NK-92 (cell line): ENCODE results near the gene RABGAP1L.
"Not testable (repeated sequence)": the region's sequence is repeated elsewhere in the genome, so short reads cannot be mapped to it uniquely, and the experiment has no call there.

Experiments
- DNase-seq: peaks from one replicate; lab custom pipeline; 2025; ENCODE audit not compliant: unreplicated experiment; lab: John Stamatoyannopoulos, UW

Gene RABGAP1L

DNA sequence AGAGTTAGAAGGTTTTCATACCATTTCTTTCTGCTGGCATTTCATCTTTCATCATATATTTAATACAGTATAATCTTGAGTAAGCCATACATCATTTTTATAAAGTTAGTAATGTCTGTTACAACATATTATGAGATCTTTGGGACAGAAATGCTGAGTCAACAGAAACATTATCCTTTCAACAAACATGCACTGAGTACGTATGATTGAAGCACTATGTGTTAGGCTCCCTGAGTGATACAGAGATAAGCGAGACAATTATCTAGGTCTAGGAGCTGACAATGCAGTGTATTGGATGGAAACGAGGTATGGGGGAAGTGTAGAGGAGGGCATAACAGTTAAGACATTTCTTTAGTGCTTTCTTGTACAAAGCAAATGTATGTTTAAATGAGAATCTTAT is 268.7 kb downstream of the RABGAP1L start:
- DNase-seq: no peak

- DNase-seq: no peak
Observed at GRCh38 chr1:174428739-174429138, 269.4 kb downstream of the RABGAP1L start.

DNA sequence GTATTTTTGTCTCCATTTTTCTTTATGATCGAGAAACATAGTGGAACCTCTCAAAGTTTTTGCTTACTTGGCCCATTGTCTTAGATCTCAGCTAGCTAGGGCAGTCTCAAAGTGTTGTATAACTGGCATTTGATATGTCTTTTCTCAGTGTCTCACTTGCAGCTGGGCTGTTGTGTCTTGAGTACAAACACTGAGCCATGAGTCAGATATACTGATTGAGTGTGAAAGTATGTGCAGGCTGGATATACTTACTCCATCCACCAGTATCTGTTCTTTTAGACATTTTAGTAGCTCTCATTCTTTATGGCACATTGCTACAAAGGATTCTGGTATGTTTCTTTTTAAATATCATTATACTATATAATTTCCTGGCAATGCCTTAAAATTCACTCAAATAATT is 274.1 kb downstream of the RABGAP1L start:
- DNase-seq: no peak

GRCh38 chr1:174445351-174445750 is 286.0 kb downstream of the RABGAP1L start:
- DNase-seq: no peak

DNA sequence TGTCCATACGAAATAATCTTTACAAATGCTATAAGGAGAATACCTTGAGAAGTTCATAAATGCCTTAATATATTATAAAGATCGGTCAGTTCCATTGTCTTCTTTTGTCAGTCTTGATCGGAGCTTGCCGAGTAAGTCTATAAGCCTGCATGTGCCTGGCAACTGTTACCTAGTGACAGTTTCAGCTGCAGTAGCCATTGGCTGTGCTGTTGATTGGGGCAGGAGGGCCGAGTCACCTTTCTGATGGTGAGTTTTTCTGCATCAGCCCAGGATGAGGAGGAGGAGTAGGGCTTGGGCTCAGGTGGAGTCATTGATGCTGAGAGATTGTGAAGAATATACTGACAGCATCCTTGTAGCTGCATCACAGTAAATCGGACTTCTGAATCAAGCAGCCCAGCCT is 286.5 kb downstream of the RABGAP1L start:
- no peak for DNase-seq

DNA sequence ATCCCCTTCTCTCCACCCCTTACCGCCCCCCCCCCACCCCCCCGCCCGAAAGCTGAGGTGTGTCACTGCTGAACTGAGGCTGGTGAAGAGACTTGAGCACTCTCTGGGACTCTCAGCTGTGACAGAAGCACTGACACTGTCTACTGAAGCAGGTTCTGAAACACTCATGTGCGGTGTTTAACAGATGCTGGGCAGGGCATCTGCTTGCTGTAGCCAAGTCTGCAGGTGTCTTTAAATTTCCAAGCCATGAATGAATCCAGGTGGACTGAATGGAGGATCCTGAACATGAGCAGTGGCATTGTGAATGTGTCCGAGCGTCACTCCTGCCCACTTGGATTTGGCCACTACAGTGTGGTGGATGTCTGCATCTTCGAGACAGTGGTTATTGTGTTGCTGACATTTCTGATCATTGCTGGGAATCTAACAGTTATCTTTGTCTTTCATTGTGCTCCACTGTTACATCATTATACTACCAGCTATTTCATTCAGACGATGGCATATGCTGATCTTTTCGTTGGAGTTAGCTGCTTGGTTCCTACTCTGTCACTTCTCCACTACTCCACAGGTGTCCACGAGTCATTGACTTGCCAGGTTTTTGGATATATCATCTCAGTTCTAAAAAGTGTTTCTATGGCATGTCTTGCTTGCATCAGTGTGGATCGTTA is 288.7 kb downstream of the RABGAP1L start, which contains the start of gene GPR52:
Gene GPR52 (plus strand): TSS at position 99 of the 665 bp plus-strand sequence. CDS start 148 bp downstream, at position 247.
- no peak for DNase-seq

DNA sequence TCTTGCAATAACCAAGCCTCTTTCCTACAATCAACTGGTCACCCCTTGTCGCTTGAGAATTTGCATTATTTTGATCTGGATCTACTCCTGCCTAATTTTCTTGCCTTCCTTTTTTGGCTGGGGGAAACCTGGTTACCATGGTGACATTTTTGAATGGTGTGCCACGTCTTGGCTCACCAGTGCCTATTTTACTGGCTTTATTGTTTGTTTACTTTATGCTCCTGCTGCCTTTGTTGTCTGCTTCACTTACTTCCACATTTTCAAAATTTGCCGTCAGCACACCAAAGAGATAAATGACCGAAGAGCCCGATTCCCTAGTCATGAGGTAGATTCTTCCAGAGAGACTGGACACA is 289.2 kb downstream of the RABGAP1L start:
- no peak for DNase-seq

DNA sequence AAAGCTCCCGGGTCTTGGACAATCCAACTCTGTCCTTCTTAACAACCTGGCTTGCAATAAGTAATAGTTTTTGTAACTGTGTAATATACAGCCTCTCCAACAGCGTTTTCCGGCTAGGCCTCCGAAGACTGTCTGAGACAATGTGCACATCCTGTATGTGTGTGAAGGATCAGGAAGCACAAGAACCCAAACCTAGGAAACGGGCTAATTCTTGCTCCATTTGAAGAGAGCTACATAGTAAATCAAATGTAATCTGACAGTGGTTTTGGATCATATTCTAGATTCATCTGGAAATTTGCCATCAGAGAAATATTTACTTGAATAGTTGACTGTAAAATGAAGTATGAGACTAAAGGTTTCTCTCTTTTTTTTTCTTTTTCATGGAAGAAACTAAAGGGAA is 289.7 kb downstream of the RABGAP1L start:
- no peak for DNase-seq

- no peak for DNase-seq
Observed at GRCh38 chr1:174451408-174451807, 292.1 kb downstream of the RABGAP1L start.

- no peak for DNase-seq
Observed at GRCh38 chr1:174465855-174466254, 306.5 kb downstream of the RABGAP1L start.

GRCh38 chr1:174466607-174467006 is 307.3 kb downstream of the RABGAP1L start:
- DNase-seq: no peak

- no peak for DNase-seq
Observed at GRCh38 chr1:174469052-174469451, 309.7 kb downstream of the RABGAP1L start.

DNA sequence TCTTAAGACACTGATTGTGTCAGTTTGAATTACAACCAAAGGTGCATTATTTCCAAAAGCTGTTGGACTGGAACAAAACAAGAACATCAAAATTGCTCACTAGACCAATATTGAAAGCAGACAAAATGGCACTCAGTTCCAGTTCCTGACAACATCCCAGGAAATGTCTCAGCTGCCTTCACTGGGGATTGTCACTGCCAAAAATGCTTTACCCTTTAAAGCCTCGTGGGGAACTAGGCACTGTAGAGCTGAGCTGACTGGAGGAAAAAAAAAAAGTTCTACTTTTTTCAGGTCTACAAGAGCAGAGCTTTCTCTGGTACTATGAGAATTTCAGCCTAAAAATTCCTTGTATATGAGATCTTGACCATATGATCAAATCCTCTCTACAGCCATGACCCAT is 310.4 kb downstream of the RABGAP1L start:
- no peak for DNase-seq

GRCh38 chr1:174479281-174479680 is 320.0 kb downstream of the RABGAP1L start:
- no peak for DNase-seq

- no peak for DNase-seq
Observed at GRCh38 chr1:174480324-174480723, 321.0 kb downstream of the RABGAP1L start.

DNA sequence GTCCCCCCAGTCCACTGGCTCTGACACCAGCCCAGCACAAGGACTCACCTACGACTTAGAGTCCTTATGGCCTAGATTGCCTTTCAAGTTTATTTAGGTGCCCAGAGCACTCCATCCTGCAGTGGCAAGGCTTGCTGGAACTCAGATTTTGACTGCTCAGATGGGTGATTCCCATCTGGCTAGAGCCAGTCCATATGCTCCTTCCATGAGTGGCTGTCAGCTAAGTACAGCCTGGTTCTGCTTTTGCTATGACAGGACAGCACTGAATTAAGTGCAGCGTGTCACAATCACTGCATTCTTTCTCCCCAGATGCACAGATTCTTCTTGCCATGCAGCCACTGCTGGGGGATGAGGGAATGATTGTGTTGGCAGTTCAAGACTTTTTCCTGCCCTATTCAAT is 332.3 kb downstream of the RABGAP1L start:
- DNase-seq: no peak

- no peak for DNase-seq
Observed at GRCh38 chr1:174497478-174497877, 338.2 kb downstream of the RABGAP1L start.

- DNase-seq: not testable (repeated sequence)
Observed at GRCh38 chr1:174516755-174517154, 357.4 kb downstream of the RABGAP1L start.

DNA sequence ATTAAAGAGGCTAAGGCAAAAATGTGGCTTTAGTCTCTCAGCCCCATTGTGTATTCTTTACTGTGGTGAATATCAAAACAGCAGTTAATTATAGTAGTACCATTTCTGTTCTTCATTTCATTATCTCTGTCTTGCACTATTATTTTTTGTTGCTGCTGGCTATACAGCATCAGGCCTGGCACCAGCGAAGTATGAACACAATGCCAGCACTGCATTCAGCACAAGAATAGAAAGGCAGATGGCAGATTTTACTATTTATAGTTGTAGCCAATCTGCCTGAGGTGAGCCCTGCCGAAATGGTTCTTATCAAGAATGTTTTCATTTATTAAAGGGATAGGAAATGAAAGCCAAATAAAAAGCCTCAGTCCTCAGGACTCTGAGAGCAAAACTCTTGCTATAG is 360.5 kb downstream of the RABGAP1L start:
- DNase-seq: no peak

DNA sequence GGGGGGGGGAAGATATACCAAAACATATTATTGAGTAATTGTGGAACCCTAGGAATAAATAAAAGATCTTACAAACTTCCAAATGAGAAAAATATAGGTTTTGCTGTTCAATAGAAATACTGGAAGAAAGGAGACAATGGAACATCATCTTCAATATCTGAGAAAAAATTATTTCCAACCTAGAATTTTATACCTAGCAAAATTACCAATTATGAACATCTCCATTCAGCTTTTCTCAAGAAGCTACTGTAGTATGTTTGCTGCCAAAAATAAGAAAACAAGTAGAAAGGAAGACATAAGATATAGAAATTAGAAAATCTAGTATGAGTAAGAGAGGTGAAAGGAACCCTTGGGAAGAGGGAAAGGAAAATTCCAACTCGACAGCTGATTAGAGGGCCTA is 372.4 kb downstream of the RABGAP1L start:
- DNase-seq: no peak

GRCh38 chr1:174534789-174535188 is 375.5 kb downstream of the RABGAP1L start:
- no peak for DNase-seq

DNA sequence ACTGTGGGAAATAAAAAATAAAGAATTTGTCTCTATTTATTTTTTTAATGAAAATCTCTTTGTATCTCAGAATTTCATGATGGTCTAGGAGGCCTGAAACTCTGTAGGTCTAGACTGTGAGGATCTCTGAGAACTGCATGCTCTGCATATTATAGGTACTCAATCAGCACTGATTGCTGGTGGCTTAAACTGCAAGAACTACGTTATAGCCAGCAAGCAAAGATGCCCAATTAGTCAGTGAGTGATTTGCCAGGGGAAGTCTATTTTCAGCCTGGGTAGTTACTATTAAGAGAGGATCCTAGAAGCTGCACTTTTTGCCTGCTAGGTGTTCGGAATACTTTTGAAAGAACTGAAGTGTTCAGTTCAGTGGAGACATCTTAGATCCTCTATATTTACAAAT is 375.9 kb downstream of the RABGAP1L start:
- no peak for DNase-seq

DNA sequence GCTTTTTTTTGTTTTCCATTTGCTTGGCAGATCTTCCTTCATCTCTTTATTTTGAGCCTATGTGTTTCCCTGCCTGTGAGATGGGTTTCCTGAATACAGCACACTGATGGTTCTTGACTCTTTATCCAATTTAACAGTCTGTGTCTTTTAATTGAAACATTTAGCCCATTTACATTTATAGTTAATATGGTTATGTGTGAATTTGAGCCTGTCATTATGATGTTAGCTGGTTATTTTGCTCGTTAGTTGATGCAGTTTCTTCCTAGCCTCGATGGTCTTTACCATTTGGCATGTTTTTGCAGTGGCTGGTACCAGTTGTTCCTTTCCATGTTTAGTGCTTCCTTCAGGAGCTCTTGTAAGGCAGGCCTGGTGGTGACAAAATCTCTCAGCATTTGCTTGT is 384.1 kb downstream of the RABGAP1L start:
- DNase-seq: not testable (repeated sequence)
